GM18511 (cell line): ENCODE data around the gene UBE2U.

ENCODE experiments used
- ATAC-seq: cut with Tn5 transposase; IDR thresholded peaks from one replicate; pipeline ENCODE4 v1.9.1; 2021; ENCODE audit warnings: mild to moderate bottlenecking, moderate library complexity; ENCODE audit not compliant: unreplicated experiment

The UBE2U gene

DNA sequence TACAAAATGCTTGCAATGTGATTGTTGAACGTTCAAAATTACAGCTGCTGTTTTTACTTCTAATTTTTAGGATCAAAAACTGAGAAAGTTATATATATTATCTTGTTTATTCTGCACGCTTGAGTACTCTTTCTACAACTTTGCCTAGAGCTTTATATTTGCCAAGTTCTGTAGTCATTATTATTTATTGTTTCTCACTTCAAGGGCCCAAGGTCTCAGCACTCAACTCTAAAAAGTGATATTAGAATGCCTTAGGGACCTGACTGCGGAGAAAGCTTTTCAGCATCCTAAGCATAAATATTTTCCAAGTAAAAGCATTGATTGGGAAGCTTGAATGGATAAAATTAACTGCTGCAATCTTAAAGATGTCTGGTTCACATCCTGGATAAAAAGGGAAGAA, 83.6 kb downstream of the UBE2U start:
- ATAC-seq: no peak

DNA sequence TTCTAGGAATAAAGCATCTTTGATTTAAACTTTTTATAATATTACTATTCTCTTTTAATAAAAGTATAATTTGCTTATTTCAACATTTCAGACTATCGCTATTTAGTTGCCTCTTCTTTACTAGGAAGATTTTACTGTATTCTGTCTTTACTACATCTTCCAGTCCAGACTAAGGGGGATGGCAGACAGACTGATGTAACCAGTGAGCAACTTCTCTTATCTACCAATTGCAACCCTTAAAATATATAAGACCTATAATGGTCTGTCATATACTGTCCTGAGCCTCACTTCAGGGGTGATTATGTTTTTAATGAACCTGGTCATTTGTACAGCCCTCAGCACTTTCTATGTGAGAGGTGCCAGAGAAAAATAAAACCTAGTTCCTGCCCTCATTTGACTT, 87.0 kb downstream of the UBE2U start:
- ATAC-seq: no peak

DNA sequence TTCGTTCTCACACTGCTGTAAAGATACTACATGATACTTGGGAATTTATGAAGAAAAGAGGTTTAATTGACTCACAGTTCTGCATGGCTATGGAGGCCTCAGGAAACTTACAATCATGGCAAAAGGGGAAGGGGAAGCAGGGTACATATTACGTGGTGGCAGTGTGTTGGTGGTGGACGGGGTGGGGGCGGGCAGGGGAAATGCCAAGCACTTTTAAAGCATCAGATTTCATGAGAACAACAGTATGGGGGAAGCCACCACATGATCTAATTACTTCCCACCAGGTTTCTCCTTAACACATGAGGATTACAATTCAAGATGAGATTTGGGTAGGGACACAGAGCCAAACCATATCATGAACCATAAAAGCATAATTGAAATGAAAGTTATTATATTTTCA, 88.5 kb downstream of the UBE2U start:
- no peak for ATAC-seq

DNA sequence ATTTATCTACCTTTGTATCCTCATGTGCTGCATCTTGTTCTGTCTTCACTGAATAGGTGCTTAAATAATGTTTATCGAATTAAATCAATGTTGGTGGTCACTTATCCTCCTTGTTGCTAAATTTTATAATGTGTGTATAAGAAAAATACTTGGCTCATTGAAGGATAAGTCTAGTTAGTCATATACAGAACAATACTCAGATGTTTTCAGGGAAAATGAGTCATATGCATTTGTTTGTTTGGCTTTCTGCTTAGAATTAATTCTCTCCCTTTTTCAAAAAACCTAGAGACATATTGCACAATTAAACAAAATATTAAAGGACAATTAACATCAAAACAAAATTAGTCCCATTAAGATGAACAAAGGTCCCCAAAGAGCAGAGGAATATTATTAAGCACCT, 89.0 kb downstream of the UBE2U start:
- ATAC-seq: no peak

DNA sequence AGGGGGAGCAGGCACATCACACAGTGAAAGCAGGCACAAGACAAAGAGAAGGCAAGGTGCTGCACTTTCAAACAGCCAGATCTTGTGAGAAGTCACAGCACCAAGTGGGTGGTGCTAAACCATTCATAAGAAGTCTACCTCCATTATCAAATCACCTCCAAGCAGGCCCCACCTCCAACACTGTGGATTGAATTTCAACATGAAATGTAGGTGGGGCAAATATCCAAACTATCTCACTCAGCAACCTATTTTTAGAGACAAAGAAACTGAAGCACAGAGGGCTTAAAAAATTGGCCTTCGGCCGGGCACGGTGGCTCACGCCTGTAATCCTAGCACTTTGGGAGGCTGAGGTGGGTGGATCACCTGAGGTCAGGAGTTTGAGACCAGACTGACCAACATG, 90.4 kb downstream of the UBE2U start:
- ATAC-seq: no peak

DNA sequence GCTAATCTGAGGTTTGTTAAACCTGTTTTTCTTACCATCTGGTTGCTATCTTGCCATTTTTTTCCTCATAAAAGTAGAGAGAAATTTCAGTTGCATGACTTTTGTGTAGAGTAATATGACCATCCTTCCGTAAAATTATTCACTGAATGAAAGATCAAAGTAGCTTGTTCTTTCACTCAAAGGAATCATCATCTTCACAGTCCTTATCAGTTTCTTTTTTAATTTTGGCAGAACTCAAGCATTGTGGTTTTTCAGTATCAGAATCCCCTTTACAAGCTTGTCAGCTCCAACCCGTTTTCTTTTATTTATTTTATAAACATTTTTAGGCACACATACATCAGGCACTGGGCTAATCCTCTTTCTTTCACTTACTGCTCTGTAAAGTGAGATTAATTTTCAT, 91.7 kb downstream of the UBE2U start:
- ATAC-seq: no peak

DNA sequence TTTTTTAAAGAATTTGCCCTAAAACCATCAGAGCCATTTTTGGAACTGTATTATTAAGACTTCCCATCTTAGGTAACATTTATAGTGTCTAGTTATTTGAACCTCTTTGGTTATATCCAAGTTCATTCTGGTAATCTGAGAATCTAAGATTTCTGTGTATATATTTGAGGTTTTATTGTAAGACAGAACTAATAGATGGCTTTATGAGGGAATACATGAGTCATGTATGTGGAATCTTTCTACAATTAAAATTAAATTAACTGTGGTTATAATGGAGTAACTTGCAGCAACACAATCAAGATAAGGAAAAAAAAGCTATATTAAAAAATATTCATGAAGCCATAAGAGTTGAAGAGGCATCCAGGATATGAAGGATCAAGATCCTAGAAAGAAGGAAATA, 92.1 kb downstream of the UBE2U start:
- no peak for ATAC-seq

DNA sequence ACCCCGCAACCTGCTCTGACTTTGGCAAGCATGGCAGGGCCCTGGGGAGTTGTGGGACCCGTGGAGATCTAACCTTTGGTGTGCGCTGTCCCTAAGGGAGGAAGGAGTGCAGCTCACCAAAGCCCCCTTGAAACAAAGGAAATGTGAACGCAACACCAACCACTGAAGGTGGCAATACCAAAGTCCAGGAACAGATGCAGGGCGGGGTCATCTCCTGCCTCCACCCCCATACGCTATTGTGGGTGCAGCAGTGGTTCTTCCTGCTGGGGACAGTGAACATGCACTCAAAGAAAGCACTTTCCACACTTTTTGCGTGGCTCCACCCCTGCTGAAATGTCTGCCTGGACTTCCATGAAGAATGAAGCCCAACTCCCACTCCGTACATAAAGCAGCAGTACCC, 93.0 kb downstream of the UBE2U start:
- ATAC-seq: no peak

DNA sequence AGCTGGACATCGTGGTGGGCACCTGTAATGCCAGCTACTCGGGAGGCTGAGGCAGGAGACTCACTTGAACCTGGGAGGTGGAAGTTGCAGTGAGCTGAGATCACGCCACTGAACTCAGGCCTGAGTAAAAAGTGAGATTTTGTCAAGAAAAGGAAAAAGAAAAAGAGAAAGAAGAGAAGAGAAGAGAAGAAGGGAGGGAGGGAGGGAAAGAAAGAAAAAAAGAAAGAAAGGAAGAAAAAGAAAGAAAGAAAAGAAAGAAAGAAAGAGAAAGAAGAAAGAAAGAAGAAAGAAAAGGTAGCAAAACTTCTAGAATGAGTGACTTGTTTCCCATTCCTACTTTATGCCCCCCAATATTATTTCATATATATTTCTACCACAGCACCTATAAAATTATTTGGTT, 98.8 kb downstream of the UBE2U start:
- no peak for ATAC-seq

DNA sequence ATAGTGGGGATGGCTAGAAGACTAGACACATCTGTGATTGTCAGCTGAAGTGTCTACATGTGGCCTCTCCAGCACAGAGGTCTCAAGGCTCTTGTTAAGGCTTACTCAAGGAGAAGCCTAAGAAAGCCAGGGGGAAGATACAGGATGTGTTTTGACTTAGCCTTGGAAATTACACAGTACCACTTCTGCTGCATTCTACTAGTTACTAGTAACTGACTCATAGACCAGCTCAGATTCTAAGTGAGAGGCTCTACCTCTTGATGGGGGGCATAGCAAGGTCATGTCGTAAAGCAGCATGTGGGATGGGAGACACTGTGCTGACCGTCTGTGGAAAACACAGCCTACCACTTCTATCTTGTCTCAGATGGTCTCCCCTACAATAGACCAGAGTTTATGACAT, 99.5 kb downstream of the UBE2U start:
- no peak for ATAC-seq

DNA sequence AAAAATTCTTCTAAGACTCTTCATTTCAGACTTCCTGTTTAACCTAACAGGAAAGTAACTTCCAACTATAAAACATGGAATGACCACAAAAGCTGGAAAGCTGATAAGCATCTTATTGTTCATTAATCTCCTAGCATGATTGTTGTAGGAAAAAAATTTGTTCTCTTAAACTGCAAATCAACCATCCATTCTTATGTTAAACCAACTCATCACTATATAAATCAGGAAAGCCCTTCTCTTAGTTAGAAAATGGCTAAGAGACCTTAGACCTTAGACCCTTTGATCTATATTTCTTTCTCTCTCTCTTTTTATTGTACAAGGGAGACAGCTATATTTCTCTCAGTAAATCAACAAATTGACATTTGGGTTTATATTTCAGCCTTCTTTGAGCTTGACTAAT, 101.4 kb downstream of the UBE2U start:
- ATAC-seq: no peak

DNA sequence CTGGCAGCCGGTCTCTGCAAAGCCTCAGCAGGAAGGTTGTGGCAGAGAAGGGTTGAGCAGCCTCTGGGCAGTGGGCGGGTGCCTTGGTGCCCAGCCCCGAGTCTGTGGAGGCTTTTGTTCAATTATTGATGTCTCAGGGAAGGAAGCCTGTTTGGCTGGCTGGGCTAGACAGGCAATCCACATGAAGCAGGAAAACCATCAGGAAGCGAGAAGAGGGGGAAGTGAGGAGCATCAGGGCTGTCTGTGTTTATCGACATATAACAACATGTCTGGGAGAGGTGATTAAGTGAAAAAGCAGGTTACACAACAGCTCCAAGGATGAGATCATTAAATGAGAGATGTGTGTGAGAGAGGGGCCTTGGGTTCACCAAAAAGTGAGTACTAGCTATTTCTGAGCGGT, 105.4 kb downstream of the UBE2U start:
- ATAC-seq: no peak

DNA sequence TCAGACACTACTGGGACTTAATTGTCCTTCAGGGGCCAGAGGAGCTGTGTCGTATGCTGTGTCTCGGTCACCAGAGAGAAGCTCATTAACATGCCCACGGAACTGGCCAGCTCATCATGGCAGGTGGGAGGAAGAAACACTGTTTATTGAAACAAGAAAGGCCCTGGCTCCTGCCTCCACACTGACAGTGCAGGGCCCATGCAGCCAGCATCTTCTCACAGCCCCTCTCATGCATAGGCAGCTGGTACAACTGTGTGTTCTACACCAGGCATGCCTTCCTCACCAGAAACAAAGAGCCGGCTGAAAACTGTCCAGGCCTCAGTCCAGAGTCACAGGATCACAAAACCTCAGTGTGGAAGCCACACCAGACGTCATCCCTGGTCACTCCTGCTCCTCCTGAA, 106.0 kb downstream of the UBE2U start:
- ATAC-seq: no peak

DNA sequence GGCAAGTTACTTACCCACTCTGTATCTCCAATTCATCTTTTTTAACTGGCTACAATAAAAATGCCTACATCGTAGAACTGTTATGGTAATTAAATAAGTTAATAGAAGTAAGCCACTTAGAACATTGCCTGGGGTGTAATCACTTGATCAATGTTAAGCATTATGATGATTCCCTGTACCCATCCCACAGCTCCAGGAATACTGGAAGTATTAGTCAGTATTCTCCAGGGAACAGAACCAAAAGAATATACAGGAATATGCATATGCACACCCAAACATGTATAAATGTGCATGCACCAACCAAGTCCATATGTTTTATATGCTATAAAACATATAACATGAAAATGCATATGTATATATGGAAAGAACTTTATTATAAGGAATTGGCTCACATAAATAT, 107.3 kb downstream of the UBE2U start:
- ATAC-seq: no peak

DNA sequence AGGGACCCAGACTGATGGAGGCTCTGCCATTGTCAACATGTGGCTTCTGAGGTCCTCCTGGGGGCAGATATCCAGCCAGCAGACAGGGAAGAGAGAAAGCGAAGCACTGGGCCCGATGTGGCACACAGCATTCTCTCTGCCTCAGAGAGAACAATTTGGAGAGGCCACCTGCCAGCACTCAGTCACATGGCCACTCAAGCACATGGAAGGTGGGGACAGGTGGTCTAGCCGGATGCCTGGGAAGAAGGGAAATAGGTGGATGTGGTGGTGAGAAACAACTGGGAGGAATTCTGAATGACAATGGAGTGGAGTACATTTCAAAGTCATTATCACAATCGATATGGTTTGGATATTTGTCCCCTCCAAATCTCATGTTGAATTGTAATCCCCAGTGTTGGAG, 109.0 kb downstream of the UBE2U start:
- ATAC-seq: no peak

DNA sequence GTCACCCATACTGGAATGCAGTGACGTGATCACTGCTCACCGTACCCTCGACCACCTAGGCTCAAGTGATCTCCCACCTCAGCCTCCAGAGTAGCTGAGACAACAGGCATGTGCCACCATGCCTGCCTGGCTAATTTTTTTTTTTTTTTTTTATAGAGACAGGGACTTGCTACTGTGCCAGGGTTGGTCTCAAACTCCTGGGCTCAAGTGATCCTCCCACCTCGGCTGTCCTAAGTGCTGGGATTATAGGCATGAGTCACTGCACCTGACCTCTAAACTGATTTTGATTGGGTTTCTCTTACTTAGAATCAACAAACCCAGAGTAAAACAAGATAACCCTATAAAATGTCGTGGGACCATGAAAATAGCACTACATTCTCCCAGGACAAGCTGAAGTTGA, 112.0 kb downstream of the UBE2U start:
- no peak for ATAC-seq
